ENCODE data around the gene RORC. TPM values are rescaled to one million over a fixed set of nuclear protein-coding genes. Genes with fewer than 3 reads are reported as not detected.

The RORC gene
- total RNA-seq, 1 donor, result not detected

GRCh38 chr1:151803164-151803563 is 28.4 kb downstream of the RORC start:
- no peak overlapping the region for H3K4me3 ChIP-seq (ENCODE audit: low read depth, low read length)
- no peak for TF ChIP-seq CTCF (IDR thresholded peaks at IDR 0.05; ENCODE audit: insufficient read depth, low read depth, low read length)
- DNase-seq (ENCODE audit: low read depth), result no peak

- H3K4me3 ChIP-seq (ENCODE audit: low read depth, low read length), result no peak overlapping the region
- no peak for TF ChIP-seq CTCF (IDR thresholded peaks at IDR 0.05; ENCODE audit: insufficient read depth, low read depth, low read length)
- no peak for DNase-seq (ENCODE audit: low read depth)
Observed at GRCh38 chr1:151802372-151802771, 29.2 kb downstream of the RORC start.

- H3K4me3 ChIP-seq (ENCODE audit: low read depth, low read length), result no peak overlapping the region
- TF ChIP-seq CTCF (IDR thresholded peaks at IDR 0.05; ENCODE audit: insufficient read depth, low read depth, low read length), result no peak
- no peak for DNase-seq (ENCODE audit: low read depth)
Observed at GRCh38 chr1:151801846-151802245, 29.8 kb downstream of the RORC start.

GRCh38 chr1:151801310-151801820 is 30.2 kb downstream of the RORC start:
- no peak overlapping the region for H3K4me3 ChIP-seq (ENCODE audit: low read depth, low read length)
- no peak for TF ChIP-seq CTCF (IDR thresholded peaks at IDR 0.05; ENCODE audit: insufficient read depth, low read depth, low read length)
- DNase-seq (ENCODE audit: low read depth), result no peak

GRCh38 chr1:151800830-151801229 is 30.8 kb downstream of the RORC start:
- TF ChIP-seq CTCF (IDR thresholded peaks at IDR 0.05; ENCODE audit: insufficient read depth, low read depth, low read length), result no peak
- DNase-seq (ENCODE audit: low read depth), result no peak
- H3K4me3 ChIP-seq (ENCODE audit: low read depth, low read length), result no peak overlapping the region

- DNase-seq (ENCODE audit: low read depth), result no peak
- no peak overlapping the region for H3K4me3 ChIP-seq (ENCODE audit: low read depth, low read length)
- no peak for TF ChIP-seq CTCF (IDR thresholded peaks at IDR 0.05; ENCODE audit: insufficient read depth, low read depth, low read length)
Observed at GRCh38 chr1:151799179-151800022, 32.2 kb downstream of the RORC start.
